RWPE2 (cell line): ENCODE measurements around the gene PSG1.
"Not testable (repeated sequence)": the region's sequence is repeated elsewhere in the genome, so short reads cannot be mapped to it uniquely, and the experiment has no call there.

Experiments
- ATAC-seq: fragments of 200-7000 bp; cut with Tn5 transposase; 3 replicates; pipeline ENCODE4 v1.9.1; 2021; ENCODE audit warnings: low read depth
- DNase-seq: peaks from one replicate; pipeline ENCODE4 v3.0.0-alpha.2; 2020; ENCODE audit warnings: low spot score
- H3K27ac ChIP-seq: fragments of 450-650 bp; 2 replicates; pipeline ENCODE4 v1.5.1; 2017; ENCODE audit warnings: mild to moderate bottlenecking; ENCODE audit not compliant: poor library complexity, severe bottlenecking
- H3K27me3 ChIP-seq: fragments of 250-450 bp; sonication (Bioruptor Pico); 2 replicates; pipeline ENCODE4 v1.5.1; 2021; ENCODE audit warnings: mild to moderate bottlenecking, moderate library complexity; ENCODE audit not compliant: insufficient read depth, poor library complexity, severe bottlenecking
- H3K36me3 ChIP-seq: fragments of 250-450 bp; sonication (Bioruptor Pico); 2 replicates; pipeline ENCODE4 v1.5.1; 2020; ENCODE audit warnings: low read depth, mild to moderate bottlenecking, moderate library complexity
- H3K4me1 ChIP-seq: fragments of 250-450 bp; sonication (Bioruptor Pico); 2 replicates; pipeline ENCODE4 v1.5.1; 2021; ENCODE audit warnings: mild to moderate bottlenecking, moderate library complexity; ENCODE audit not compliant: insufficient read depth, poor library complexity, severe bottlenecking
- H3K4me3 ChIP-seq: fragments of 250-450 bp; sonication (Bioruptor Pico); 2 replicates; pipeline ENCODE4 v1.5.1; 2021; ENCODE audit warnings: mild to moderate bottlenecking, moderate library complexity; ENCODE audit not compliant: severe bottlenecking
- H3K9me3 ChIP-seq: fragments of 250-450 bp; sonication (Bioruptor Pico); 2 replicates; pipeline ENCODE4 v1.5.1; 2021; ENCODE audit warnings: mild to moderate bottlenecking, moderate library complexity; ENCODE audit not compliant: severe bottlenecking
- CTCF ChIP-seq: fragments of 450-650 bp; IDR thresholded peaks from one replicate; pipeline ENCODE4 v1.5.1; 2017; ENCODE audit warnings: mild to moderate bottlenecking, moderate library complexity; ENCODE audit not compliant: poor library complexity, severe bottlenecking

The PSG1 gene

GRCh38 chr19:42875881-42876280 lies 3.6 kb downstream of the PSG1 start:
- H3K9me3 ChIP-seq, DNase-seq, H3K4me3 ChIP-seq, ATAC-seq, H3K36me3 ChIP-seq, H3K27me3 ChIP-seq: not testable (repeated sequence)
- Histone ChIP-seq H3K4me1 (peaks cover 23% of the 10 kb centered on the region), H3K27ac (peak overlapping the region; percentile 97)

GRCh38 chr19:42874901-42875813 lies 4.4 kb downstream of the PSG1 start:
- not testable (repeated sequence) for H3K36me3 ChIP-seq, H3K4me3 ChIP-seq, ATAC-seq, H3K27me3 ChIP-seq, H3K9me3 ChIP-seq
- H3K4me1 ChIP-seq, result peaks cover 23% of the 10 kb centered on the region
- H3K27ac ChIP-seq, result peak overlapping the region; percentile 97
- DNase-seq, result peak; percentile 75

GRCh38 chr19:42874136-42874535 lies 5.4 kb downstream of the PSG1 start:
- not testable (repeated sequence) for H3K27me3 ChIP-seq, ATAC-seq, H3K9me3 ChIP-seq, H3K4me3 ChIP-seq, H3K36me3 ChIP-seq, DNase-seq
- H3K27ac ChIP-seq, result peak overlapping the region; percentile 97
- H3K4me1 ChIP-seq, result peaks cover 23% of the 10 kb centered on the region

- TF ChIP-seq CTCF, result peak; percentile 22
- no peak for DNase-seq
- H3K4me3 ChIP-seq, result no peak overlapping the region
- H3K27me3 ChIP-seq, result no peaks in the 10 kb centered on the region
- ATAC-seq, result no peak
- no peak overlapping the region for H3K27ac ChIP-seq
- H3K9me3 ChIP-seq, result no peaks in the 10 kb centered on the region
- no peaks in the 10 kb centered on the region for H3K36me3 ChIP-seq
- peaks cover 23% of the 10 kb centered on the region for H3K4me1 ChIP-seq
Measured at GRCh38 chr19:42872608-42873007, 6.9 kb downstream of the PSG1 start.

GRCh38 chr19:42857544-42857867 lies 22.0 kb downstream of the PSG1 start:
- Histone ChIP-seq H3K4me1 (peaks cover 3% of the 10 kb centered on the region), H3K4me3 (no peak overlapping the region), H3K36me3 (no peaks in the 10 kb centered on the region), H3K27ac (no peak overlapping the region), H3K27me3 (no peaks in the 10 kb centered on the region), H3K9me3 (no peaks in the 10 kb centered on the region)
- DNase-seq, result no peak
- peak; percentile 40 for TF ChIP-seq CTCF
- no peak for ATAC-seq

- not testable (repeated sequence) for H3K27me3 ChIP-seq, DNase-seq, H3K9me3 ChIP-seq, H3K4me1 ChIP-seq, H3K27ac ChIP-seq, ATAC-seq, H3K4me3 ChIP-seq, H3K36me3 ChIP-seq
- peak; percentile 71 for TF ChIP-seq CTCF
Measured at GRCh38 chr19:42856866-42857543, 22.5 kb downstream of the PSG1 start.

- not testable (repeated sequence) for H3K9me3 ChIP-seq, H3K27me3 ChIP-seq, H3K36me3 ChIP-seq, H3K27ac ChIP-seq, DNase-seq, H3K4me3 ChIP-seq, ATAC-seq
- peaks cover 29% of the 10 kb centered on the region for H3K4me1 ChIP-seq
Measured at GRCh38 chr19:42854745-42855144, 24.8 kb downstream of the PSG1 start.

- ATAC-seq, H3K4me3 ChIP-seq, DNase-seq, H3K27me3 ChIP-seq, H3K36me3 ChIP-seq, H3K9me3 ChIP-seq: not testable (repeated sequence)
- peaks cover 29% of the 10 kb centered on the region for H3K4me1 ChIP-seq
- H3K27ac ChIP-seq, result peak overlapping the region; percentile 99
Measured at GRCh38 chr19:42853231-42853630, 26.3 kb downstream of the PSG1 start.

- ATAC-seq, H3K4me3 ChIP-seq, DNase-seq, H3K27me3 ChIP-seq, H3K36me3 ChIP-seq, H3K9me3 ChIP-seq: not testable (repeated sequence)
- Histone ChIP-seq H3K4me1 (peaks cover 29% of the 10 kb centered on the region), H3K27ac (peak overlapping the region; percentile 99)
Measured at GRCh38 chr19:42852821-42853220, 26.7 kb downstream of the PSG1 start.
